Osteoblast (primary cell): ENCODE results near the gene AFAP1L2. TPM values are rescaled to one million over a fixed set of nuclear protein-coding genes. Genes with fewer than 3 reads are reported as not detected.

Experiments
- DNase-seq: peaks from one replicate; pipeline ENCODE4 v3.0.0; 2011; ENCODE audit warnings: low spot score, mixed read lengths; ENCODE audit not compliant: insufficient read length; ENCODE audit errors: missing footprints
- H2AFZ ChIP-seq: 2 replicates; pipeline ENCODE4 v1.6.0; 2011; ENCODE audit warnings: mild to moderate bottlenecking, low read length
- H3K27ac ChIP-seq: 2 replicates; pipeline ENCODE4 v1.5.1; 2011; ENCODE audit warnings: mild to moderate bottlenecking, low read depth, low read length, moderate library complexity
- H3K27me3 ChIP-seq: 2 replicates; pipeline ENCODE4 v1.6.0; 2012; ENCODE audit warnings: mild to moderate bottlenecking, control low read depth, inconsistent platforms, low read length, moderate library complexity; ENCODE audit not compliant: insufficient read depth
- H3K36me3 ChIP-seq: 2 replicates; pipeline ENCODE4 v1.5.1; 2011; ENCODE audit warnings: mild to moderate bottlenecking, low read length, control low read depth, moderate library complexity; ENCODE audit not compliant: insufficient read depth
- H3K4me1 ChIP-seq: 2 replicates; pipeline ENCODE4 v1.5.1; 2011; ENCODE audit warnings: mild to moderate bottlenecking, low read length, control low read depth, moderate library complexity; ENCODE audit not compliant: insufficient read depth
- H3K4me2 ChIP-seq: 2 replicates; pipeline ENCODE4 v1.6.0; 2011; ENCODE audit warnings: mild to moderate bottlenecking, low read length; ENCODE audit not compliant: insufficient read depth
- H3K4me3 ChIP-seq: fragments of 200-600 bp; sonication (generic); 3 replicates; pipeline ENCODE4 v1.5.1; 2012; ENCODE audit warnings: mild to moderate bottlenecking, low read length, inconsistent platforms; ENCODE audit not compliant: insufficient read depth
- H3K79me2 ChIP-seq: 2 replicates; pipeline ENCODE4 v1.6.0; 2012; ENCODE audit warnings: mild to moderate bottlenecking, low read length, control low read depth, inconsistent platforms; ENCODE audit not compliant: insufficient read depth
- H3K9me3 ChIP-seq: 2 replicates; pipeline ENCODE4 v1.5.1; 2011; ENCODE audit warnings: low read depth, low read length, control low read depth
- H4K20me1 ChIP-seq: 2 replicates; pipeline ENCODE4 v1.6.0; 2012; ENCODE audit warnings: mild to moderate bottlenecking, low read length, control low read depth; ENCODE audit not compliant: insufficient read depth
- total RNA-seq: library from RNA; depleted of rRNA; stranded (reverse); fragments of >200 nt; gene quantifications from 2 replicates; pipeline ENCODE4 v1.2.3, GENCODE V29; 2012
- TF ChIP-seq, protein P1 (sequence below): IDR thresholded peaks from 2 replicates; pipeline ENCODE4 v1.5.1; 2011; ENCODE audit warnings: mild to moderate bottlenecking, low read depth, low read length, moderate library complexity; ENCODE audit errors: extremely low read depth

The AFAP1L2 gene
- total RNA-seq, 1 donor = 0.36 TPM

DNA sequence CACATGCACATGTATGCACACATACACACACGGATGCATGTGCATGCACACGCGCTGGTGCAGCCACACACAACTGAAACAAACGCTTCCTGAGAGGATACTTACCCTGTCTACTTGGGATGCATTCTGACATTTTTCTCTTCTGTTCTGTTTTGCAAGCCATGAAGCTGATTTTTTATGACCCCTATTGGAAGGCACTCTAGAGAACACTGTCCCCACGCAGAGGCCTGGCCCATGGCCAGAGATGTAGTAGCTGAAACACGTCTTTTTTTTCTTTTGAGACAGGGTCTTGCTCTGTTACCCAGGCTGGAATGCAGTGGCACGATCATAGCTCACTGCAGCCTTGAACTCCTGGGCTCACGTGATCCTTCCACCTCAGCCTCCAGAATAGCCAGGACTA is 117.4 kb downstream of the AFAP1L2 start:
- Histone ChIP-seq H4K20me1 (no peaks in the 10 kb centered on the region), H3K9me3 (no peaks in the 10 kb centered on the region), H3K4me3 (no peak overlapping the region), H3K36me3 (no peaks in the 10 kb centered on the region), H3K4me2 (no peak overlapping the region), H3K27ac (no peak overlapping the region), H3K27me3 (peaks cover 11% of the 10 kb centered on the region), H2AFZ (no peak overlapping the region), H3K4me1 (no peaks in the 10 kb centered on the region), H3K79me2 (no peaks in the 10 kb centered on the region)
- DNase-seq = no peak
- TF ChIP-seq, protein P1, sequence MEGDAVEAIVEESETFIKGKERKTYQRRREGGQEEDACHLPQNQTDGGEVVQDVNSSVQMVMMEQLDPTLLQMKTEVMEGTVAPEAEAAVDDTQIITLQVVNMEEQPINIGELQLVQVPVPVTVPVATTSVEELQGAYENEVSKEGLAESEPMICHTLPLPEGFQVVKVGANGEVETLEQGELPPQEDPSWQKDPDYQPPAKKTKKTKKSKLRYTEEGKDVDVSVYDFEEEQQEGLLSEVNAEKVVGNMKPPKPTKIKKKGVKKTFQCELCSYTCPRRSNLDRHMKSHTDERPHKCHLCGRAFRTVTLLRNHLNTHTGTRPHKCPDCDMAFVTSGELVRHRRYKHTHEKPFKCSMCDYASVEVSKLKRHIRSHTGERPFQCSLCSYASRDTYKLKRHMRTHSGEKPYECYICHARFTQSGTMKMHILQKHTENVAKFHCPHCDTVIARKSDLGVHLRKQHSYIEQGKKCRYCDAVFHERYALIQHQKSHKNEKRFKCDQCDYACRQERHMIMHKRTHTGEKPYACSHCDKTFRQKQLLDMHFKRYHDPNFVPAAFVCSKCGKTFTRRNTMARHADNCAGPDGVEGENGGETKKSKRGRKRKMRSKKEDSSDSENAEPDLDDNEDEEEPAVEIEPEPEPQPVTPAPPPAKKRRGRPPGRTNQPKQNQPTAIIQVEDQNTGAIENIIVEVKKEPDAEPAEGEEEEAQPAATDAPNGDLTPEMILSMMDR = no peak

DNA sequence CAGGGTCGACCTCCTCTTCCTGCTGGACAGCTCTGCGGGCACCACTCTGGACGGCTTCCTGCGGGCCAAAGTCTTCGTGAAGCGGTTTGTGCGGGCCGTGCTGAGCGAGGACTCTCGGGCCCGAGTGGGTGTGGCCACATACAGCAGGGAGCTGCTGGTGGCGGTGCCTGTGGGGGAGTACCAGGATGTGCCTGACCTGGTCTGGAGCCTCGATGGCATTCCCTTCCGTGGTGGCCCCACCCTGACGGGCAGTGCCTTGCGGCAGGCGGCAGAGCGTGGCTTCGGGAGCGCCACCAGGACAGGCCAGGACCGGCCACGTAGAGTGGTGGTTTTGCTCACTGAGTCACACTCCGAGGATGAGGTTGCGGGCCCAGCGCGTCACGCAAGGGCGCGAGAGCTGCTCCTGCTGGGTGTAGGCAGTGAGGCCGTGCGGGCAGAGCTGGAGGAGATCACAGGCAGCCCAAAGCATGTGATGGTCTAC is 118.3 kb downstream of the AFAP1L2 start:
- Histone ChIP-seq H3K4me2 (no peak overlapping the region), H3K4me3 (no peak overlapping the region), H3K36me3 (no peaks in the 10 kb centered on the region), H3K9me3 (no peaks in the 10 kb centered on the region), H3K27me3 (peaks cover 11% of the 10 kb centered on the region), H2AFZ (no peak overlapping the region), H4K20me1 (no peaks in the 10 kb centered on the region), H3K79me2 (no peaks in the 10 kb centered on the region), H3K4me1 (no peaks in the 10 kb centered on the region), H3K27ac (no peak overlapping the region)
- TF ChIP-seq, protein P1 = no peak
- DNase-seq = peak; percentile 68

DNA sequence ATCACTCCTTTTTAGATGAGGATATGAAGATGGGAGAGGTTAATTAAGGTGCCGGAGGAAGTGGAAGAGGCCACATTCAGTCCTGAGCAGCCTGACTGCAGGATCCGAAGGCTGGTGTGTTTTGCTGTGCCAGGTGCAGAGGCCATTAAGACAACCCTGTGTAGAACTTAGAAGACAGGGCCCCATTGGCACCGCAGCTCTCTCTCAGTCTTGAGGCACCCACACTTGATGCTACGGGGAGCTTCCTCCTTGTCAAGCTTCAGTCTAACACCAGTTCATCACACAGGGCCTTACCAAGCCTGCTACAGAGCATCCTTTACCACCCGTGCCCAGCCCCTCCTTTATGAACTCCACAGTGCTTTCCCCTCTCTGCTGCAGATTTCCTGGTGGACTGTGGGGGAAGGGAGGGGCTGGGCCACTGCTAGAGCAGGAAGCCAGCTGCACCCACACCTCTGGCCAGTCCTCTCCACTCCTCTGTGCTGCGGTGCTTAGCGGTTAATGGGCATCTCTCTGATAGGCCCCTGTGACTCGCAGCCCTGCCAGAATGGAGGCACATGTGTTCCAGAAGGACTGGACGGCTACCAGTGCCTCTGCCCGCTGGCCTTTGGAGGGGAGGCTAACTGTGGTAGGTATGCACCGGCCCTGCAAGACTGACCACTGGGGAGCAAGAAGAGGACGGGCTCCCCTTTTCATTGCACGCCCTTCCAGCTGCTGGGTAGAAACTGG is 119.8 kb downstream of the AFAP1L2 start:
- H3K4me2 ChIP-seq = no peak overlapping the region
- H4K20me1 ChIP-seq = no peaks in the 10 kb centered on the region
- H3K27ac ChIP-seq = no peak overlapping the region
- H3K9me3 ChIP-seq = no peaks in the 10 kb centered on the region
- H3K79me2 ChIP-seq = no peaks in the 10 kb centered on the region
- TF ChIP-seq, protein P1 = no peak
- no peak overlapping the region for H3K4me3 ChIP-seq
- no peak overlapping the region for H2AFZ ChIP-seq
- no peak for DNase-seq
- peaks cover 11% of the 10 kb centered on the region for H3K27me3 ChIP-seq
- no peaks in the 10 kb centered on the region for H3K36me3 ChIP-seq
- H3K4me1 ChIP-seq = no peaks in the 10 kb centered on the region

GRCh38 chr10:114283535-114284234 is 120.6 kb downstream of the AFAP1L2 start:
- H3K4me3 ChIP-seq = no peak overlapping the region
- no peak overlapping the region for H3K27ac ChIP-seq
- no peaks in the 10 kb centered on the region for H4K20me1 ChIP-seq

More at GRCh38 chr10:114283535-114284234, 120.6 kb downstream of the AFAP1L2 start:
- Histone ChIP-seq H3K9me3 (no peaks in the 10 kb centered on the region), H3K4me2 (no peak overlapping the region), H3K79me2 (no peaks in the 10 kb centered on the region), H3K4me1 (no peaks in the 10 kb centered on the region), H3K27me3 (peaks cover 11% of the 10 kb centered on the region), H3K36me3 (no peaks in the 10 kb centered on the region), H2AFZ (no peak overlapping the region)
- DNase-seq = no peak
- TF ChIP-seq, protein P1 = no peak
